Measurements from ENCODE around the gene CAMK2A.
A peak's percentile ranks its signal among the peaks of the same experiment; 100 is the strongest.

CAMK2A gene

DNA sequence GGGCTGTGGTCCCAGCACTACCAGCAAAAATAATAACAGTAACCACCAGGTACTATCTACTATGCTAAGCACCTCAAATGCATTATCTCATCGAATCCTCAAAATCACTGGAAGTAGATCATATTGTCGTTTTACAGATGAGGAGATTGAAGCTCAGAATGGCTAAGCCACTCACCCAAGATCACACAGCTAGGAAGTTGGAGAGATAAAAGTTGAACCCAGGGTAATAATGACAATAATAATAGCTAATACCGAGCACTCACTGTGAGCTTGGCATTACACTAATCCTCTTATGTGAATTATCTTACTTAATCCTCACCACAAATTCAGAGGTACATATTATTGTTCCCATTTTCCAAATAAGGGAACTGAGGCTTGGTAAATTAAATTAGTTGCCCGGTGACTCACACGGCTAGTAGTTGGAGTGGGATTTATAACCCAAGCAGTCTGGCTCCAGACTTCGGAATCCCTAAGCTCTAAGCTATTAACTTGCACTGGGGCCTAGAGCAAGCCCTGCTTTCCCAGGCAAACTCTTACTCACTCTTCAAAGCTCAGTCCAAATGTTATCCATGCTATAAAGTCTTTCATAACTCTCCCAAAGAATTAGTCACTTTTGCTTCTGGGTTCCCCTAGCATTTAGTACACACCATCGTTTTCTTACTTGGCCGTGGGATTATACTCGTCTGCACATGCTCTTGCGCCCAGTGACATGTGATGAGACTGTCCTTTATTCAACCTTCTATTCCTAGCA, 9.3 kb upstream of the CAMK2A start:
- peaks cover 26% of the 10 kb centered on the region for H3K27me3 Mint-ChIP-seq
- H3K36me3 Mint-ChIP-seq (ENCODE audit: low read depth) = no peaks in the 10 kb centered on the region
- no peak for ATAC-seq
- no peak overlapping the region for H3K27ac Mint-ChIP-seq
- H3K4me3 Mint-ChIP-seq = no peak overlapping the region
- DNase-seq = no peak
- no peaks in the 10 kb centered on the region for H3K9me3 Mint-ChIP-seq
- no peaks in the 10 kb centered on the region for H3K4me1 Mint-ChIP-seq

DNA sequence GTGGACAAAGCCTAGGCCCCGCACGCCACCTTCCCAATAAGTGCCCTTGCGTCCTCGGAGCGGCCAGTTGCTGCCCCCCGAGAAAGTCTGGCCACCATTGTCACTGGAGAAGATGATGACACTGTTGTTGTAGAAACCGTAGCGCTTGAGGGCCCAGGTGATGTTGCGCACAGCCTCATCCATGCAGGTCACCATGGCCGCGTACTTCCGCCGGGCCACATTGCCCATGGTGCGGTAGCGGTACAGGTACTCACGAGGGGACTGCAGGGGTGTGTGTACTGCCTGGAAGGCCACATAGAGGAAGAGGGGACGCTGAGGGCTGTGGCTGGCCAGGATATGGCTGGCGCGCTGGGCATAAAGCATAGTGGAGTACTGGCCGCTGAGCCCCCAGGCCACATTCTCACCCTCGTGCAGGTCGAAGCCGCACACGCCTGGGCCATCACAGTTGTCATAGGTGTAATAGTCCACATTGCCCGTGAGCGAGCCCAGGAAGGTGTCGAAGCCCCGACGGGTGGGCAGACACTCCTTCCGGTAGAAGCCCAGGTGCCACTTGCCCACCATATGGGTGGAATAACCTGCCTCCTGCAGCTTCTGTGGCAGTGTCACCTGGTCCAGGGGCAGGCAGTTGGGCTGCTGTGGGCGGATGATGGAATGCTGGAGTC, 8.5 kb upstream of the CAMK2A start:
- Mint-ChIP-seq H3K4me3 (no peak overlapping the region), H3K4me1 (no peaks in the 10 kb centered on the region), H3K27ac (no peak overlapping the region), H3K36me3 (ENCODE audit: low read depth) (no peaks in the 10 kb centered on the region), H3K27me3 (peaks cover 21% of the 10 kb centered on the region), H3K9me3 (no peaks in the 10 kb centered on the region)
- ATAC-seq (no peak), DNase-seq (no peak)

DNA sequence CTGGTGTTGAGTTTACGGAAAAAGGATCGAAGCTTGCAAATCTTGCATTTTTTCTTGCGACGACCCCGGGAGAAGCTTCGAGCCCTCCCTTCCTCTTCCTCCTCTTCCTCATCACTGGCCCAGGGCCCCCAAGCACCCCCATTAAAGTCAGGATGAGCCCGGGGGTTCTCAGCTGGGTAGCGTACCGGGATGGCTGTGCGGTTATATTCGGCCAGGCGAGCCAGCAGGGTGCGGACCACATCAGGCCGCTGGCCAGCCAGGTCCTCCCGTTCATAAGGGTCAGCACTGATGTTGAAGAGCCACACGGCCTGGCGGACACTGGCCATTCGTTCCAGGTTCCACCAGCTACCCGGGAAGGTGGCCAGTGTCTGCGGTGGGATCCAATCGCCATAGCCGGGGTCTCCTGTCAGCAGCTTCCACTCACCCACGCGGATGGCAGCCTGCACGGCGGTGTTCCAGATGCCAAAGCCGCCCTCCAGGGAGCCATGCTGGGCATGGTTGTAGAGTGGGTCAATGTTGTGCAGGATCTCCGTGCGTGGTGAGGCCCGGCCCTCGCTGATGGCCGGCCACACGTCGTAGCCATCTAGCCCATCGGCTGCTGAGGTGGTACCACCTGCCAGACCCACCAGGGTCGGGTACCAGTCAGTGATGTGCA, 7.8 kb upstream of the CAMK2A start:
- H3K9me3 Mint-ChIP-seq = no peaks in the 10 kb centered on the region
- DNase-seq (no peak), ATAC-seq (no peak)
- H3K4me3 Mint-ChIP-seq = no peak overlapping the region
- no peaks in the 10 kb centered on the region for H3K36me3 Mint-ChIP-seq (ENCODE audit: low read depth)
- no peaks in the 10 kb centered on the region for H3K4me1 Mint-ChIP-seq
- H3K27ac Mint-ChIP-seq = no peak overlapping the region
- peaks cover 20% of the 10 kb centered on the region for H3K27me3 Mint-ChIP-seq

DNA sequence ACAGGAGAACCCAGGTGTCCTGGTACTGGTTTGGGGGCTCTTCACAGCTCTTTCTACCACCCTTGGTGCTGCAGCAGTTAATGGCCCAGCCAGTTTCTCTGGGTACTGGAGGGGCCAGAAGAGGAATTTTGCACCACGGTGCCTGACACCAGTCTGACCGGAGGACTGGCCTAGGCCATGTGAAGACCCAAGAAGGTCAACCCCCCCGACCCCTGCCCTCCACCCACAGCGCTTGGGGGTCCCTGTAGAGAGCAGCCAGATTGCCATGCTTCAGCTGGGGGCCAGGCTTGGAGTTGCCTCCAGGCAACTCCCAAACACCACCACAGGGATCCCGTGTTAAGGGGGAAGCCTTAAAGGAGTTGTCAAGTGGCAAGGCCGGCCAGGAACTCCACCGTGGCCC, 6.9 kb upstream of the CAMK2A start:
- ATAC-seq (no peak), DNase-seq (no peak)
- H3K9me3 Mint-ChIP-seq = no peaks in the 10 kb centered on the region
- no peaks in the 10 kb centered on the region for H3K4me1 Mint-ChIP-seq
- no peak overlapping the region for H3K27ac Mint-ChIP-seq
- H3K27me3 Mint-ChIP-seq = peaks cover 17% of the 10 kb centered on the region
- H3K36me3 Mint-ChIP-seq (ENCODE audit: low read depth) = no peaks in the 10 kb centered on the region
- H3K4me3 Mint-ChIP-seq = no peak overlapping the region

DNA sequence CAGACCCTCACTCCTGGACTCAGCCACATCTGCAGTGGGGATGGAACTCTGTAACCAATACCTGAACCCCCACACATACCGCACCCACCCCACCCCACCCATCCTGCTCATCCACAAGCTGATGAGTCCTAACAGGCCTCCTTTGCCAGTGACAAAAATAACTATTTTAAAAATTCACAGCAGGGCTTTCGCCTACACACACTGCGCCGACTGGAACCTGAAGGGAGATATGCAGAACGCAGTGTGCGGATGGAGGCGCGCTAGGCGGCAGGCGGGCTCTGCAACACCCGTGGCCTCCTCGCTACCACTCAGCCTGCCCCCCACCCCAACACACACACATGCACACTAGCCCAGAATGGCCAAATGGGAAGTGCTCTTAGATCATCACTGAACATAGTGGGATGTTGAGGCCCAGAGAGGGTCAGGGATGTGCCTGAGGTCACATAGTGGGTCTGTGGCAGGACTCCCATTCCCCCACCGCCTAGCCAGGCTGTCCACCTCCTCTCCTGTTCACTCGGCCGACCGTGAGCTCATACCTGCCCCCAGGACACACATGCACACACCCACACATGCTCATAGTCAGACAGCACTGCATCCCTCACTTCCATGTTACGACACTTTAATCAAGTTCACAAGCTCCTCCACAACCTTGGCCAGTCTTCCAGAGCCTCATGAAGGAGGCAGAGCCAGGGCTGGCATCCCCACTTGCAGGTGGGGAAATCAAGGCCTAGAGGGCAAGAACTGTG, 6.3 kb upstream of the CAMK2A start:
- ATAC-seq (no peak), DNase-seq (no peak)
- H3K36me3 Mint-ChIP-seq (ENCODE audit: low read depth) = no peaks in the 10 kb centered on the region
- H3K4me3 Mint-ChIP-seq = no peak overlapping the region
- H3K27me3 Mint-ChIP-seq = peaks cover 11% of the 10 kb centered on the region
- H3K27ac Mint-ChIP-seq = no peak overlapping the region
- no peaks in the 10 kb centered on the region for H3K9me3 Mint-ChIP-seq
- no peaks in the 10 kb centered on the region for H3K4me1 Mint-ChIP-seq

DNA sequence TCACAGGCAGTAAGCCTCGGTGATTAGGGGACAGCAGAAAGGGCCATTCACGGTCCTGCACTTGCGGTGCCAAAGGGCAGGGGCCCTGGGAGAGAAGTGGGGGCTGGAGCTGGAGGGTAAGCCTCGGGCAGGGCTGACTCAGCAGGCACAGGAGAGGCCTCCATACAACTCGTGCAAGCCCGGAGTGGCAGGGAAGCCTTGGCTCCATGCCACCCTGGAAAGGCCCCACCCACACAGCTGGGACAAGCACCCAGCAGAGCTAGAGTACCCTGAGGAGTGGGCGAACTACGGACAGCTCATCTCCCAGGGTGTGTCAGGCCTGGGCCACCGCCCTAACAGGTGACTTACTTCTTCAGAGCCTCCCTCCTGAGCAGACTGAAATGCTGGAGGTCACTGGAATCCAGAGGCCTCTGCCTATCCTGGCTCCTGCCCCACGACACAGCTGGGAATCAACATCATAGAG, 5.6 kb upstream of the CAMK2A start:
- Mint-ChIP-seq H3K27me3 (peaks cover 7% of the 10 kb centered on the region), H3K9me3 (no peaks in the 10 kb centered on the region), H3K36me3 (ENCODE audit: low read depth) (no peaks in the 10 kb centered on the region), H3K4me3 (no peak overlapping the region), H3K4me1 (no peaks in the 10 kb centered on the region), H3K27ac (no peak overlapping the region)
- no peak for DNase-seq
- ATAC-seq = no peak

- ATAC-seq (no peak), DNase-seq (no peak)
- H3K36me3 Mint-ChIP-seq (ENCODE audit: low read depth) = no peaks in the 10 kb centered on the region
- no peak overlapping the region for H3K4me3 Mint-ChIP-seq
- no peaks in the 10 kb centered on the region for H3K4me1 Mint-ChIP-seq
- peaks cover 3% of the 10 kb centered on the region for H3K27me3 Mint-ChIP-seq
- no peaks in the 10 kb centered on the region for H3K9me3 Mint-ChIP-seq
- no peak overlapping the region for H3K27ac Mint-ChIP-seq
Measured at GRCh38 chr5:150294551-150295071, 5.0 kb upstream of the CAMK2A start.

- H3K9me3 Mint-ChIP-seq = no peaks in the 10 kb centered on the region
- no peak overlapping the region for H3K4me3 Mint-ChIP-seq
- no peaks in the 10 kb centered on the region for H3K36me3 Mint-ChIP-seq (ENCODE audit: low read depth)
- no peaks in the 10 kb centered on the region for H3K4me1 Mint-ChIP-seq
- ATAC-seq (no peak), DNase-seq (no peak)
- H3K27ac Mint-ChIP-seq = no peak overlapping the region
- peaks cover 3% of the 10 kb centered on the region for H3K27me3 Mint-ChIP-seq
Measured at GRCh38 chr5:150293091-150293941, 3.7 kb upstream of the CAMK2A start.

DNA sequence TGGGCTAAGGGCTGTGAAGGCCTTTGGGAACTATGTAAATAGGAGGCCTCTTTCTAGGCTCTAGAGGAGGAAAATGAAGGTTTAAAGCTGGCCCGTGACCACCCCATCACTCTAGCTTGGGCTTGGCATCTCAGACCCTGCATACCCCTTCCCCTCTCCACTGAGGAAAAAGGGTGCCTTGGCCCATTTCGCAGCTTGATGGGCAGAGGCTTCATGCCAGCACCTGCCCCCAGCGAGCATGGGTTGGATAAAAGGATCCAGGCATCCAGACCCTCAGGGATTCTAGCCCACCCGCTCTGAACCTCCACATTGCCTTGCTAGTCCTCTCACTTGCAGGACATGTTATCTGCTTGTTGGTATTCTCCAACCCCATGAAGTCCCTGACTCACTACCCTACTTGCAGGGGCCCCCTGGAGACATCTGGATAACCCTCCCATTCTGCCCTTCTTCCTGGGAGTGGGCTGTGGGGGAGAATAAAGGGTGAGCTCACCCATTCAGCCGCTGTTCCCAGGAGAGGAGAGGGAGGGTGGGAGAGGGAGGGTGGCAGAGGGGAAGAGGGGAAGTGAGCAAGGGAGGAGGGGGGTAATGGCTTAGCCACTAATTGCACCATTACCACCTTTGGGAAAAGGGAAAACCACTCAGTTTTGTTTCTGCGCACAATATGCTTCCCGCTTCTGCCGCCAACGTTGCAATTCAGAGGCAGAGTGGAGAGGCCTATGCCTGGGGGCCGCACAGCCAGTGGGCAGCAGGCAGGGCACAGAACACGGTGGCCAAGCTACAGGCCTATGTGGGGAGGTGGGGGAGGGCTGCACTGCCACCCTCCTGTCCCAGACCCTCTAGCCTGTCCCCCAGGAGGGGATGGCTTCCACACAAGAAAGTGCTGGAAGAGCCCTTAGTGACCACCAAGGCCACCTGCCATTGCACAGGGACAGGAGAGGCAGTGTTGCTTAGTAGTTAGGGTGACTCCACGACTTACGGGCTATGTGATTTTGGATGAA, 2.1 kb upstream of the CAMK2A start:
- Mint-ChIP-seq H3K36me3 (ENCODE audit: low read depth) (no peaks in the 10 kb centered on the region), H3K4me1 (no peaks in the 10 kb centered on the region), H3K27me3 (peaks cover 3% of the 10 kb centered on the region), H3K4me3 (no peak overlapping the region), H3K9me3 (no peaks in the 10 kb centered on the region), H3K27ac (no peak overlapping the region)
- ATAC-seq (no peak), DNase-seq (no peak)

DNA sequence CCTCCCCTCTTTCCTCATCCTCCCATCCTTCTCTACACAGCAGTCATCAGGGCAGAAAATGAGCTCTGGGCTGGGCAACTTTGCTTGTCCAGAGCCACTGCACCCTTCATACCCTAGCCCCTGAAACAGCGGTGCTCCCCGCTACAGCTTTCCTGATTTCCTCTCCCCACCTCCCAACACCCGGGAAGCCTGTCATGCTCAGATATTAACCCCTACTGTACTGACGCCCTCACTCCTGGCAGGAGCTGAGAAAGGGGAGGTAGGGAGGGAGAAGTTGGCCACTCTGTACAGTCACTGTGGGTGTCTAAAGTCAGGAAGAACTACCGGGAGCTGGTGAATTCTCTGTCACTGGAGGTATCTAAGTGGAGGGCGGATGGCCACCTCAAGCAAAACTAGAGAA, 782 bp downstream of the CAMK2A start:
- Mint-ChIP-seq H3K36me3 (ENCODE audit: low read depth) (no peaks in the 10 kb centered on the region), H3K27ac (no peak overlapping the region), H3K4me3 (no peak overlapping the region), H3K9me3 (no peaks in the 10 kb centered on the region), H3K4me1 (no peaks in the 10 kb centered on the region), H3K27me3 (peaks cover 3% of the 10 kb centered on the region)
- ATAC-seq = no peak
- DNase-seq = no peak

DNA sequence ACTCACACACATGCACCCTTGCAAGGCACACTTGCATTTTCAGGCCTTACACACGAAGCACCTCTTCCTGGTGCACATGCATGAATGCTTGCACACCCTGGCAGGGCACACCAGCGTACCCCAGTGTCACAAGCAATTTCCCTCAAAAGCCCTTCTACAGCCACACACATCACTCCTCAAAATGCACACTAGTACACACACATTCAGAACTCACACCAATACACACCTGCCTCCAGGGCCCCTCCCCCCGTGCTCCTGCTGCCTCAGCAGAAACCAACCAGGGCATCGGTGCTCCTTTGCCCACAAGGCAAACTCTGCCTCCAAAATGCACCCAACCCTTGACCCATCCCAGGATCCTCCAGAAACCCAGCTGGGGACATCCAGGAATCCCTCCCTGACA, 1.2 kb downstream of the CAMK2A start:
- Mint-ChIP-seq H3K27ac (no peak overlapping the region), H3K4me1 (no peaks in the 10 kb centered on the region), H3K27me3 (peaks cover 3% of the 10 kb centered on the region), H3K36me3 (ENCODE audit: low read depth) (no peaks in the 10 kb centered on the region), H3K4me3 (no peak overlapping the region), H3K9me3 (no peaks in the 10 kb centered on the region)
- DNase-seq (no peak), ATAC-seq (no peak)

DNA sequence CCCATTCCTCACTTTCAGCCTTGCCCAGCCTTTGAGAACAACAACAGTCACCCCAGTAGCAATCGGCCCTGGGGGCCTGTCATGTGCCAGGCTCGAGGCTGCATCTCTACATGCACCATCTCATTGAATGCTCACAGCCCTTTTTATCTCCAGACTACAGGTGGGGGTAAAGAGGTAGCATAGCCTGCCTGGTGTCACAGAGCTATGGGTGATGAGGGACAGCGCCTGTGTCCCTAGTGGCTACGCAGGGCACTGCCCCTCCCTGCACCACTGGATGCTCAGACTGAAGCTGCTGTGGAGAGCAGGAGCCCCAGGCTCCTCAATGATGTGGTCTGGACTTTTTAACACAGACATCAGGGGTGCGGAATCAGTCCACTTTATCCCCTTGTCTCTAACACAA, 2.8 kb downstream of the CAMK2A start:
- DNase-seq (no peak), ATAC-seq (peak; percentile 42)
- Mint-ChIP-seq H3K36me3 (ENCODE audit: low read depth) (no peaks in the 10 kb centered on the region), H3K27me3 (no peaks in the 10 kb centered on the region), H3K9me3 (no peaks in the 10 kb centered on the region), H3K4me3 (no peak overlapping the region), H3K27ac (no peak overlapping the region), H3K4me1 (no peaks in the 10 kb centered on the region)

DNA sequence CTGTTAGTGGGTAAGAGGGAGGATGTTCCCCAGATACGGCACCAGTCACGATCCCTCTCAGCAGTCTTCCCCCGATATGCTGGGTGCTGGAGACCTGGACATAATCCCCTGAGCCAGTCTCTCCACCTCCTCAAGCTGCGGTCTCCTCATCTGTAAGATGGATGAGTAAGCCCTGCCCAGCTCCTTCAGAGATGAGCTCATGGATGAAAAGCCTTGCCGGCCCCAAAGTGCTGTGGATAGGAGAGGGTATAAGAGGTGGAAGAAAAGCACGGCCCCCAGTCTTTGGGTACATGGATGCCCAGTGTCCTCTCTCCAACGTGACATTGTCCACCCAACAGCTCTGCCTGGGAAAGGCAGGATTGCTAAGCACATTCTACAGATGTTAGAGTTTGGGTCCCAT, 4.5 kb downstream of the CAMK2A start:
- Mint-ChIP-seq H3K4me1 (no peaks in the 10 kb centered on the region), H3K27me3 (peaks cover 3% of the 10 kb centered on the region), H3K9me3 (no peaks in the 10 kb centered on the region), H3K36me3 (ENCODE audit: low read depth) (no peaks in the 10 kb centered on the region), H3K4me3 (no peak overlapping the region), H3K27ac (no peak overlapping the region)
- DNase-seq (no peak), ATAC-seq (no peak)

Measured in activated naive CD8-positive, alpha-beta T cell treated with anti-CD3 and anti-CD28 coated beads, Interleukin-2, amount 50 U/mL, for 24 hours (primary cell).